GM21381 (cell line): ENCODE measurements around the gene GPR39.

Source experiments
- ATAC-seq: cut with Tn5 transposase; IDR thresholded peaks from one replicate; pipeline ENCODE4 v1.9.1; 2021; ENCODE audit warnings: mild to moderate bottlenecking, moderate library complexity; ENCODE audit not compliant: unreplicated experiment

Gene GPR39

DNA sequence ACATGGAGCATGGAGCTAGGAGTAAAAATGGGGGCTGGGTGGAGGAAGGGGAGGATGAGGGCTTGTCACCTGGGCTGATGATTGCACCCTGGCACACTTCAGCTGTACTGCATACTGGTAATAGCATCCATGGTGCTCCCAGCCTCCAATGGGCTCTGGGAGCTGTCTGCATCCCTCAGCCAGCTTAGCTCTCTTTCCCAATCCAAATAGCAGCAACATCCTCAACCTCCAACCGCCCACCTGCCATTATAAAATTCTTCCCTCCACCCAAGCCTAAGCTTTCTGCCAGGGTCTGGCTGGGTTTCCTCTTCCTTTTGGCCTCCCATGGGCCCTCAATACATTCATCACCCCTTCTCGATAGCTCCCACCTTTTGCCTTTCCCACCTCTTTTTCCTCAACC is 143.3 kb downstream of the GPR39 start:
- ATAC-seq = no peak

DNA sequence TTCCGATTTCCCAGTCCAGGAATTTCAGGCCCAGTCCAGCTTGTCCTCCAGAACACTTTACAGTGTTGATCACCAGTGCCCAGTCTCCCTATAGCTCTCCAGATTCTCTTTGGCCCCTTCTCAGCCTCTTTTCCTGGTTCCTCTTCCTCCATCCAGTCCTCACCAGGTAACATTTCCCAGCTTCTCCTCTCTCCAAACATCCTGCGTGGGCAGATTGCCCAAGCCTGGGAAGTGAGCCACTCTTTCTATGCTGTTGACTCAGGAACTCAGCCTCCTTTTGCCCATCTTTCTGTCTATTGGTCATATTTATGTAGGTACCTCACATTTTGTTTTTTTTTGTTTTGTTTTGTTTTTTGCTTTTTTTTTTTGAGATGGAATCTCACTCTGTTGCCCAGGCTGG is 144.0 kb downstream of the GPR39 start:
- ATAC-seq = no peak

DNA sequence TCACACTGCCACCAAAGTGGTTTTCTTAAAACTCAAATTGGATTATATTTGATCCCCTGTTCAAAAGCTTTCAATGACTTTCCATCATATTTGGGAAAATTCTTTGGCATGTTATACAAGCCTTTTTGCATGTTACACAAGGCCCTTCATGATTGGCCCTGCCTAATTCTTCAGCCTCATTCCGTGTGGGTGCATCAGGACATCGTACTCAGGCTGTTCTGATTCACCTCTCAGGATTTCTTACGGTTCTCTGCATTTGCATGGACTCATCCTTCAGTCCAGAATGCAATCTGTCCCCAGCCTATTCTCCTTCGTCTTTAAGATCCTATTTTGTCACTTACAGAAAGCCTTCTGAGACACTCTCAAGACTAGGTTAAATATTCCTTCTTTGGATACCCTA is 145.6 kb downstream of the GPR39 start:
- ATAC-seq = no peak

DNA sequence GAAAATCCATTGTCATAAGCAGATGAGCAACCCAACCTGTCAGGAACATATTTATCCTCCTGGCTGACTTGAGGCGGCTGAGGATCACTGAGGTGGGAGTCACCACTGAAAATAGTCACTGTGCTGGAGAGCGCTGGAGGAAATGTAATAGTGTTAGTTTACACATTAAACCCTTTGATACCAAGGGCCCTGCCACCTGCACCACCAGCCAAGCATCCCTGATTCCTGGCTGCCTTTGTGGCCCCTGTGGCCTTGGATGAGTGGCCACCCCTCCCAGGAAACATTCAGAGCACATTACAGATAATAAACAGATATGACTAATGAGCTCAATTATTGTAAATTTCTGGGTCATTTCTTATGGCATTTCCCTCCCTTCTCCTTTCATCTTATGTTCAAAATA is 147.5 kb downstream of the GPR39 start:
- ATAC-seq = no peak

DNA sequence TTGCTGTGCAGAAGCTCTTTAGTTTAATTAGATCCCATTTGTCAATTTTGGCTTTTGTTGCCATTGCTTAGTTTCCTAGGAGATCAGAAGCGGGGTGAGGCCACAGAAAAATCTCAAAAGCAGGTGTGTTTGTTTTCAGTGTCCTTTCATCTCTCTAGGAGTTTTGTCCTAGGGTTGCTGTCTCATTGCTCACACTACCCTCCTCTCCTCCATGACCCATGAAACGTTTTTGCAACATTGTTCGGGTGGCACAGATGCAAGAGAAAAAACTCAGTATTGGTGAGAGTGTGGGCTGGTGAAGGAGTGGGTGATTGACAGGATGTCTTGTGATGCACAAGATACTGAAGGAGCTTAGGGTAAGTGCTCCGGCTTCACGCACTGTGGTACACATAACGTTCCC is 149.8 kb downstream of the GPR39 start:
- ATAC-seq = no peak

DNA sequence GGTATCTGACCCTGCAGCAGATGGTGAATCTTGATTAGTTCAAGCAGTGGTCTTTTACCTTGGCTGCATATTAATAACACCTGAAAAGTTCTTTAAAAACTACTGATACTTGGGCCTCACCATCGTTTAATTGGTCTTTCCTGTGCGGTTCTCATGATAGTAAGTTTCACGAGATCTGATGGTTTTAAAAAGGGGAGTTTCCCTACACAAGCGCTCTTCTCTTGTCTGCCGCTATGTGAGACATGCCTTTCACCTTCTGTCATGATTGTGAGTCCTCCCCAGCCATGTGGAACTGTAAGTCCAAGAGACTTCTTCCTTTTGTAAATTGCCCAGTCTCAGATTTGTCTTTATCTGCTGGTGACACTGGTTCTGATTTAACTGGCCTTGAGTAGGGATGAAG is 151.1 kb downstream of the GPR39 start:
- no peak for ATAC-seq

DNA sequence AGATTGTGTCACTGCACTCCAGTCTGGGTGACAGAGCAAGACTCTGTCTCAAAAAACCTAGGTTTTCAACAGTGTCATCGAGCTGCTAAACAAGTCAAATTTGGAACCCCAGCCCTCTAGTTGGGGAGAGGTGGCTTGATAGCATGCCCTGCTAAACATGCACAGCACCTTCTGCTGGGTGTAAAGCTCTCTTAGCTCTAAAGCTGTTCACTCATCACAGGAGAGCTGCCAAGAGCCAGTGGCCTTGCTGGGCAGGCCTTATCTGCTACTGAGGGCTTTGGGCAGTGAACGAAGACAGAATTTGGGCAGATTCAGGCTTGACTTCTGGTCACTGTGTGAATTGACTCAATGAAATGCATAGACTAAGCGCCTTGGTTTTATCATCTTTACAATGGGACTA is 152.1 kb downstream of the GPR39 start:
- no peak for ATAC-seq

DNA sequence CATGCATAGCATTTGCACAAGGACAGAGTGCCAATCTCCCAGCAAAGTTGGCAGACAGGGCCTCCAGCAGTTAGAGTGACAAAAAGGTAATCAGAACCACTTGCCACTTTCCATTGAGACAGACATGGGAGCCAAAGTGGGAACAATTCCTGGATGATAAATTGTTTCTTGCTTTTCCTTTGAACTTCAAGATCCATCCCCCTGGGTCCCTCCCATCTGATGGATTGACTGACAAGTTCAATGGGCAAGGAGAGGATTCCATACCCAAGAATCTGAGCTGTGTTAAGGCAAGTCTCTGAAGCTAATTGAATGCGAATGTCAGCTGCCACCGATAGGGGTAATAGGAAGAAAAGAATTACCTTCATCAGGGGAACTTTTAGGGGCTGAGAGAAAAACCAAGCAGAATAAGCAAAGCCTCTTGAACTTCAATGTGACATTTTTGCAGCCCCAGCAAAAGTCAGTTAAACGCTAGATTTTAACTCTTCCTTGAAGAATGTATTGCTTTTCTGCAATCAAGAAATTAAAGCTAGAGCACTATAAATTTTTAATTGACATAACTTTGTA is 156.9 kb downstream of the GPR39 start:
- no peak for ATAC-seq

DNA sequence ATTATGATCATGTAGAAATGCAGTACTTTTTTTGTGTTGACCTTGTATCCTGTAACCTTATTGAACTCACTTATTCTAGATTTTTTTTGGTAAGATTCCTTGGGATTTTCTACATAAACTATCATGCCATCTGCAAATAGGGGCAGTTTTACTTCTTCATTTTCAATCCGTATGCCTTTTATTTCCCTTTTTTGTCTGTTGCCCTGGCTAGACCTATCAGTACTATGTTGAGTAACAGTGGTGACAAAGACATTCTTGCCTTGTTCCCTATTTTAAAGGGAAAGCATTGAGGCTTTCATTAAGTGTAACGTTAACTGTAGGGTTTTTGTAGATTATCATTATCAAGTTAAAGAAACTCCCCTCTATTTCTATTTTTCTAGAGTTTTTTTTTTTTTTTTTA is 161.1 kb downstream of the GPR39 start:
- ATAC-seq = no peak

DNA sequence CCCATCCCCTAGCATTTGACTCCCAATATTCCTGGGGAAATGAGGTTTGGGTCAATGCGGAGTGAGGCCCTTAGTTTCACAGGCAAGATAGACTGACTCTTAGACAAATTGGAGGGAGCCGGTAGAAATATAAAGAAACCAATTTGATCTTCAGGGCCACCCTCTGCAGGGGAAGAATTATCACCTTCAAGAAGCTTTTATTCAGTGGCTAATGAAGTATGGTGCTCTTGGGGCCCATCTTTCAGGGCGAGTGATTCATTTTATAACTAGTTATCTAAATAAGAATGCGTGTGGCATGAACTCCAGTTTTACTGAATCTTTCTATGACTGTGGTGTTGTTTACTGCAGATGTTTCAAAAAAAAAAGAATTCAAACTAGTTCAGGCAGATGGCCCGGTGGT is 165.0 kb downstream of the GPR39 start:
- no peak for ATAC-seq

DNA sequence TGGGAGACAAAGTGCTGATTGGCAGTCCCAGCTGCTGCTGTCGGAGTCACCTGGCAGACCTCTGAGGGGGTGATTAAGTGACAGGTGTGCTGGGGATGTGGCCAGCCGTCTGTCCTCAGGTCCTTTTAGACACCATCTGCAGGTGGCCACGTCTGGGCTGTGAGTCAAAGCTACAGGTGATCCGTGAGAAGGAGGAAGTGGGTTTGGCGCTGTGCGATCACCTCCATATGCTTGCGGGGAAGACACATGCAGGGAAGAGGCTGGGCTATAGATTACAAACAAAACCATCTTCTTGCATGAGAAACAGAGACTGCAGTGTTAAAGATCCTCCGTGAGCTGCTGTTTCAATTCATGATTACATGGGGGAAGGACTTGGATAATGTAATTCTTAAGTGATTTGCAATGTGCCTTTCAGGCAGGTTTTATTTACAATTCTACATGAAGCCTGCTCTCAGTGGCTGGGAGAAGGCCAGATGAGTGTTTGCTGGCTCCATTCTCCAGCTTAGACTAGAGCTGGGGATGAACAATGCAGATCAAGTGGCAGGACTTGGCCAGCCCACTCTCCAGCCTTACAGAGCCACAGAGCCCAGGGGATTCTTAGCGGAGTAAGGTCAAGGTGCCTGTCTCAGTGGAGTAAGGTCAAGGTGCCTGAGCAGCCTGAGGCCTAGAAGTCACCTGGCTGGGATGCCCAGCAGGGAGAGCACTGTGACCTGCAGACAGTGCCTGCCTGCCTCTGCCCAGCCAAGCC is 165.6 kb downstream of the GPR39 start:
- no peak for ATAC-seq

DNA sequence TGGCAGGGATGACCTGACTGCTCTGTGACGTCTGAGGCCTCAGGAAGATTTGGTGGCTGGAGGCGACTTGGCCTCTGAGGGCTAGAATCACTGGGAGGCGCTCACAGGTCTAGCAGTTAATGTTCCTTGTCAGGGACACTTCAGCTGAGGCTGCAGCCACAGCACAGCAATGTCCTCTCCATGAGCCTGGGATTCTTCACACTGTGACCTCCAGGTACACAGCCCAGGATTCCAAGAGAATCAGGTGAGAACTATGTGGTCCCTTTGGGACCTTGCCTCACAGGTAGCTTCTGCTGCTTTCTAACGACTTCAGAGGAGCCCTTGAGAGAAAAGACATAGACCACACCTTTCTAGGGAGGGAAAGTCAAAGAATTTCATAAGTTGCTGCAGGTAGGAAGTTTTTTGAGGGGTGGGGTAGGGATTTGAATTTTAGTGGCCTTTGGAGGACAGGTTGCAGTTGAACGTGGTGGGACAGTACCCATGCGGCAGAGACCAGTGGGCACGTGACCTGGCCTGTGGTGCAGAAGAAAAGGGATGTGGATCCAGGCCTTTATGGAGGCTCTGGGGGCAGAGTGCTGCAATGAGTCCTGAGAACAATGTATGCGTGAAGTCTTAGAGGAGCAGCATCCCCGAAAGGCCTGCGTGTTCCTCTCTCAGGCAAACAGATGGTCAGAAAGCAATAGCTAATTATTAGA is 167.2 kb downstream of the GPR39 start:
- ATAC-seq = no peak

DNA sequence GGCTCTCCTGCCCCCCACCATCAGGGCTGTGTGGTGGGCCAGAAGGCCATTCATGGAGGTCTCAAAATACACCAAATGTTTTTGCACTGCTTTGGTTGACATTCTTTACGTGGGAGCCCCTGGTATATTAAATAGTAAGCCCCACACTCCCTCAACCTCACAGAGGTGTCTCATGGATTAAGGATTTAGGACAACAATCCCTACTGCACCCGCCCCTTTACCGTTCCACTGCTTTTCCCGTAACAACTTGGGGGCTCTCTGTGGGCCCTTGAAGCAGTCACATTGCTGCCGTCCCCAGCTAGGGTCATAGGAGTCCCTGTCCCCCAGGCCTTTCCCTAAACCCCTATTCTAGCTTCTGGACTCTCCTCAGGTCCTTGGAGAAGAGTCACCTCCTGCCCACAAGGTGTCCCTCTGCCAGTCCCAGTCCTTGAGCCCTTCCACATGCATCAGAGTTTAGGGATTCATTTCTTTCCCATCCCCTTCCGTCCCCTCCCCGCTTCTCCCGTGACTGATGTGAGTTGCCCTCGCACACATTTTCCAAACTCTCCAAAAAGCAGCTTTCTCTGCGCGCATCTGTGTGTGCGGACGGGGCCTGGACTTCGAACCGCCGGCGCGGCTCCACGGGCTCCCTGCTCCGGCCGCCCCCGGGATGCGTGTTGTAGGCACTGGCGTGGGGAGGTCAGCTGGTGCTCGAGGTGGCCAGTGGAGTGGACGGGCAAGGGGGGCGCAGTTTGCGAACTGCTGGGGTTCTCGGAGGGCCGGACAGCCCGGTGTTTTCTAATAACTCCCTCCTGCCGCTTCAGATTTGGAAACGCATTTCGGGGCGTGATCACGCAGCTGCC is 168.6 kb downstream of the GPR39 start:
- no peak for ATAC-seq

DNA sequence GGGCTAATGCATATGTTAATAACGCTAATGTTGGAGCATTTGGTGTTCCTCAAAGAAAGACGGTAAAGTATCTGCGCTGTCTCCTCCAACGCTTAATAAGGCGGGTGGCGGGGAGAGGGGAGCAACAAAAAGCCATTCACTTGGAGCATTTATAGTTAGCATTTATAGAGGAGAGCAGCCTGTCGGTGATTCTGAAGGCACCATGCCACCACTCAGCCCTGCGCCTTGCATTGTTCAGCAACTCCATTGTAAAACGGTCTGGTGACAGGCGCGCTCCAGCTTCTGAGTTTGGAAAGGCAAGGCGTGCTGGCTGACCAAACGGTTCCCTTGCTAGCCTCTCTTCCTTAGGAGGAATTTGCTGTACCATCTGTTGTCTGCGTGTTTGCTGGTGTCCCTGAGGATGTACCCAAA is 169.5 kb downstream of the GPR39 start:
- no peak for ATAC-seq

DNA sequence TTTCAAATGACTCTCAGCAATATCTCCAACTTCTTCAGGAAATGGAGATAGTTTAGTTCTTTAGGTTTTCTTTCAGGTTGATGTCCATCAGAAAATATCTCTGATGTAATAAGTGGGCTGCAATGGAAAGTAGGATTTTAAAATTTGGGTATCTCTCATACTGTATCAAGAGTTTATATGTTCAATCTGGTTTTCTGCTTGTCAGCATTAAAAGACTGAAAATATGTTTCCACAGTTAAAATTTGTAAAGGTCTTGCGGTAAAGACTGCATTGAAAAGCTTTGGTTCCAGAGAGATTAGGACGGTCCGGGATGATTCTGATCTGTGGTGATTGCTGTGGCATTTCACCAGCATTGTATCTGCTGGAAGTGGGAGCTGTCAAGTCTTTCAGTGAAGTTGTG is 170.2 kb downstream of the GPR39 start:
- ATAC-seq = no peak

DNA sequence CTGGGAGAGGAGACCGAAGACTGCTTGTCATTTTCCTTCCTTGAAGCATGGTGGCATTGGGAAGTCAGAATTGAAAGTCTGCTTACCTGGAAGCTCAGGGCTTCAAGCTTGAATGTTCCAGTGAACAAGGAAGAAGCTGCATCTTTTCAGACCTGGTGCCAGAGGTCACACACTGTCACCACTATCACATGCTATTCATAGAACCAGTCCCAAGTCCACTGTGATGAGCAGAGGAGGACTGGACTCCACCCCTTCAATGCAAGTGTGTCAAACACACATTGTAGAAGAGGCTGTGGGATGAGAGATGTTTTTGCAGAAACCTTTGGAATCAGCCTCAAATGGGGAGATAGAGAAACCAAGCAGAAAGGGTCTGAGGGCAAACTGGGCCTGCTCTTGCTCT is 172.0 kb downstream of the GPR39 start:
- no peak for ATAC-seq

DNA sequence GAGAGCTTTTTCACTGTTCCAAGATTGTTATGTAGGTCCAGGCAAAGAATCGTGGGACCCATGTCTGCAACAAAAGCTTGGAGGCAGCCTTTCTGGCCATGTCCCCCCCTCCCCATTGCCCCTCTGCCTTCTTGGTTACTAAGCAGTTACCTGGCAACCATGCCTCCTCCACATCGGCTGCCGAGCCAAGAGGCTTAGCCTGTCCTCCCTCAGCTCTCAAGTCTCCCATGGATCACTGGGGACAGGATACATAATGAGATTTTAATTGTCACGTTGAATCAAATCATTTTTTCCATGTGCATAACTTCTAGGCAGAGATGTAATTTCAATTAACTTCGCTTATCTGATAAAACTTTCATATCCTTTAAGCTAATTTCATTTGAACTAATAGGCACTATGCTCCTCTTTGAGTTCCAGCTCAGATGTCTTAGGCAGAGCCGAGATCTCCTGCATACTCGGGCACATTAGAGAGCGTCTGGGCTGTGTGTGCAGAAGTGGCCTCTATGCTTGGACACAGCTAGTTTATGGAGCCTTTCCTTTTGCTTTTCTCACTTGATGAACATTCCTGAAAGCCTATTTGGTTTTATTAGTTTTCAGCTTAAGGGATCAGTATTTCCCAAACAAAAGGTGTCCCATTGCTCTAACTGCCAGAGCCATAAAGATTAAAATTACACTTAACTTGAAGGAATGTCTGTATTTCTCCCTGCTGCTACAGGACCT is 172.7 kb downstream of the GPR39 start:
- ATAC-seq = no peak

DNA sequence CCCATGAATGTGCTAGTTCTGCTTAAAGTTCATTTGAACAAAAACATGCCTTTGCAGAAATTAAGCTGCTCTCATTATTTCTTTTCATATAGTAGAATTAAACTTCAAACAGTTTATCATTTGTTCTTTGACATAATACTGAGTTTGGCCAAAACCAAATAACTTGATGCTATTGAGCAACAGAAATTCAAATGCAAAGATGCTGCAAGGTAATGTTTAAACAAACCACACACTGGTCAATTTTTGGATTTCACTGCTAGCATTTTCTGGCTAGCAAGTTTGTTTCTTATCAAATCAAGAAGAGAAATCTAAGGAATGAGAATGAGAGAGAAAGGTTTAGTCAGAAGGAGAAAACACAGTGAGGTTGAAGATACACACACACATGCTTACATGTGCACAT is 173.4 kb downstream of the GPR39 start:
- no peak for ATAC-seq

DNA sequence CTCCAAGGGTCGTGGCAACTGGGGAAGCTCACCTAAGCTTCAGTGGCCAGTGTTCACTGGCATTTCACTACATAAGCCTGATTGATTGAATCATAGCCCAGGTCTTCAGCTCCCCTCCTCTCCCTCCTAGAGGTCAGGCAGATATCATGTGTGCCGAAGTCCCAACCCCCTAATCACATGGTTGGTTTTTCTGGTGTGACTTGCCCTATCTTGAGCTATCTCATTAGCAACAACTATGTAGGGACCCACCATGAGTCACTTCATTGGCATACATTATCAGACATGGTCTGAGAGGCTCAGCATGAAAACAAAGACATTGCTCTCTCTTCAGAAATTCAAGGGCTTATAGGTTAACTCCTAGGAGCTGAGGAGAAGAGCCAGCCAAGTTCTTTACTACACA is 176.6 kb downstream of the GPR39 start:
- no peak for ATAC-seq

DNA sequence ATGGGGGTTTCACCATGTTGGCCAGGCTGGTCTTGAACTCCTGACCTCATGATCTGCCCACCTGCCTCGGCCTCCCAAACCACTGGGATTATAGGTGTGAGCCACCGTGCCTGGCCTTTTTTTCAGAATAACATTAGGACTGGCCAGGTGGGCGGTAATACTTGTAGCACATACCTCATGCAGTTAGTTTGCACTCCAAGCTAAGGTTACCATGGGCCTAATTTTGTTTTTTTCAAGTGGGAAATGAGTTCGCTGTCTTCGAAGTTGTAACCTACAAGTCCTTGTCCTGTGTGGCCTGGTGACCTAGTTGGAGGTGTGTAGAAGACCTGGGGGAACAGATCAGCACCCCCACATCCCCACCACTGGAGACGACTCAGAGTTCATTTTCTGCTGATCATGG is 178.6 kb downstream of the GPR39 start:
- no peak for ATAC-seq

DNA sequence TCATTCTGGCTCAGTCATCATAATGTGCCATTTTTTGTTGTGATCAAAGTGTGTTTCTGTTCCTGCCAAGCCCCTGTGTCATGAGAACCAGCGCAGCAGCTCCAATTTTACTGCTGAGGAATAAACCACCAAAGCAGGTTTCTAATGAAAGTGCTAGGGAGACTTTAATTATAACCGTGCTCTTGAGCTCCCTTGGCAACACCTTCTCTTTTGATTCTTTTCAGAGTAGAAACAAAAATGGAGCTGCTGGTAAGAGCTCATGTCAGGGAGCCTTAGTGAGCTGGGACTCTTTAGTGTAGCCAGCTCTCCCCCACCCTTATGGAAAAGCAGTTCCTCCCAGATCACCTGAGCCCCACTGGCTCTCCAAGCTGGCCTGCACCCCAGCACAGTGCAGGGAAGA is 179.1 kb downstream of the GPR39 start:
- no peak for ATAC-seq
